GM12874 (cell line): Measurements from ENCODE around the gene DPEP2NB.
"Not testable (repeated sequence)": the region's sequence is repeated elsewhere in the genome, so short reads cannot be mapped to it uniquely, and the experiment has no call there.

Source experiments
- CTCF ChIP-seq: IDR thresholded peaks from 2 replicates; pipeline ENCODE4 v1.5.1; 2011; ENCODE audit warnings: low read depth, mild to moderate bottlenecking, control low read depth, low read length, moderate library complexity; ENCODE audit not compliant: insufficient read depth

Gene DPEP2NB

GRCh38 chr16:68009157-68009735 lies 6.5 kb downstream of the DPEP2NB start:
- TF ChIP-seq CTCF = no peak

- TF ChIP-seq CTCF = no peak
These were observed 9.9 kb downstream of the DPEP2NB start for GRCh38 chr16:68005786-68006286.

- no peak for TF ChIP-seq CTCF
These were observed 10.5 kb downstream of the DPEP2NB start for GRCh38 chr16:68005211-68005610.

- no peak for TF ChIP-seq CTCF
These were observed 12.7 kb downstream of the DPEP2NB start for GRCh38 chr16:68003031-68003430.

- TF ChIP-seq CTCF = no peak
These were observed 15.3 kb downstream of the DPEP2NB start for GRCh38 chr16:68000450-68000849.

GRCh38 chr16:67999985-68000384 lies 15.7 kb downstream of the DPEP2NB start:
- no peak for TF ChIP-seq CTCF

- TF ChIP-seq CTCF = not testable (repeated sequence)
These were observed 16.7 kb downstream of the DPEP2NB start, which contains the start of gene DPEP2 for GRCh38 chr16:67998779-67999688. Gene DPEP2 (minus strand): TSS chr16:67999484. CDS start chr16:67993212, 6,272 bp downstream.
